OCI-LY7 (cell line): ENCODE measurements around the gene CYP11A1. TPM values are rescaled to one million over a fixed set of nuclear protein-coding genes. Genes with fewer than 3 reads are reported as not detected.

Experiments
- BruUV-seq: library from RNA; stranded (reverse); fragments of 400-500 nt; replicated peaks from 2 replicates; lab custom pipeline; 2021; lab: Mats Ljungman, UMichigan
- CTCF ChIA-PET: fragments of 300-600 bp; sonication (Branson Sonifier 250); formaldehyde crosslinking; loops from one replicate; lab custom pipeline; 2022; ENCODE audit warnings: antibody characterized with exemption; ENCODE audit not compliant: unreplicated experiment; lab: Charles Lee
- POLR2A ChIA-PET: fragments of 300-600 bp; sonication (Branson Sonifier 250); formaldehyde crosslinking; loops from one replicate; lab custom pipeline; 2022; ENCODE audit warnings: antibody characterized with exemption; lab: Charles Lee
- DNase-seq: peaks from one replicate; pipeline ENCODE4 v3.0.0-alpha.2; 2015; ENCODE audit warnings: low spot score
- H2AFZ ChIP-seq: fragments of 200-600 bp; sonication (generic), shearing (Covaris generic); 2 replicates; pipeline ENCODE4 v1.6.1; 2014; ENCODE audit warnings: mild to moderate bottlenecking, antibody characterized with exemption, low read length, moderate library complexity
- H3K27ac ChIP-seq: fragments of 200-600 bp; sonication (generic); 2 replicates; pipeline ENCODE4 v1.5.1; 2014; ENCODE audit warnings: mixed run types, low read depth, mild to moderate bottlenecking, moderate library complexity, low read length, inconsistent platforms; ENCODE audit not compliant: poor library complexity, severe bottlenecking
- H3K36me3 ChIP-seq: fragments of 200-600 bp; sonication (generic); 2 replicates; pipeline ENCODE4 v1.6.1; 2014; ENCODE audit warnings: mild to moderate bottlenecking, antibody characterized with exemption, low read length, moderate library complexity, mixed read lengths; ENCODE audit not compliant: insufficient read depth
- H3K4me1 ChIP-seq: fragments of 200-600 bp; sonication (generic); 2 replicates; pipeline ENCODE4 v1.5.1; 2014; ENCODE audit warnings: mild to moderate bottlenecking, low read length; ENCODE audit not compliant: insufficient read depth, poor library complexity, severe bottlenecking
- H3K4me2 ChIP-seq: fragments of 200-600 bp; sonication (generic); 2 replicates; pipeline ENCODE4 v1.6.1; 2014; ENCODE audit warnings: mild to moderate bottlenecking, low read length
- H3K4me3 ChIP-seq: fragments of 200-600 bp; sonication (generic); 2 replicates; pipeline ENCODE4 v1.5.1; 2014; ENCODE audit warnings: mild to moderate bottlenecking, low read depth, low read length; ENCODE audit not compliant: poor library complexity, severe bottlenecking
- H3K79me2 ChIP-seq: fragments of 200-600 bp; sonication (generic); 2 replicates; pipeline ENCODE4 v1.6.1; 2016; ENCODE audit warnings: low read depth, mild to moderate bottlenecking, low read length, moderate library complexity, mixed read lengths; ENCODE audit not compliant: insufficient read depth
- H3K9me2 ChIP-seq: fragments of 200-600 bp; sonication (generic); 2 replicates; pipeline ENCODE4 v1.6.1; 2016; ENCODE audit warnings: mild to moderate bottlenecking, low read length, mixed read lengths; ENCODE audit not compliant: insufficient read depth
- H3K9me3 ChIP-seq: fragments of 200-600 bp; sonication (generic); 2 replicates; pipeline ENCODE4 v1.6.1; 2014; ENCODE audit warnings: mild to moderate bottlenecking, mixed run types, low read length, mixed read lengths
- H4K20me1 ChIP-seq: fragments of 200-600 bp; sonication (generic); 2 replicates; pipeline ENCODE4 v1.6.1; 2014; ENCODE audit warnings: mild to moderate bottlenecking, antibody characterized with exemption, low read length, moderate library complexity, mixed read lengths; ENCODE audit not compliant: insufficient read depth
- CTCF ChIP-seq: fragments of 200-600 bp; sonication (generic); conservative IDR thresholded peaks from 2 replicates; pipeline ENCODE4 v1.5.1; 2014; ENCODE audit warnings: mild to moderate bottlenecking, antibody characterized with exemption, low read length, moderate library complexity, mixed read lengths
- EZH2phosphoT487 ChIP-seq: fragments of 200-600 bp; sonication (generic); IDR thresholded peaks from 2 replicates; pipeline ENCODE4 v1.6.1; 2018; ENCODE audit warnings: low read depth, borderline replicate concordance, mild to moderate bottlenecking, mixed run types, antibody characterized with exemption, low read length, moderate library complexity, mixed read lengths
- intact Hi-C: fragments of 100-400 bp; cut with micrococcal nuclease; formaldehyde crosslinking; loops from one replicate; pipeline ENCODE4 v1.10.0; 2022; ENCODE audit not compliant: unreplicated experiment
- total RNA-seq, 2 experiments: library from RNA; depleted of rRNA in 1 of 2; stranded (reverse); fragments of >200 nt in 1 of 2; shearing (Covaris generic) in 1 of 2; gene quantifications; 2 replicates each; pipeline ENCODE4 v1.2.3, GENCODE V29; 2014 to 2022

Gene CYP11A1
- total RNA-seq, 2 experiments from 2014 or later = not detected

GRCh38 chr15:74333662-74334061 is 33.8 kb downstream of the CYP11A1 start:
- Histone ChIP-seq H3K4me2 (no peak overlapping the region), H3K4me3 (no peak overlapping the region), H3K36me3 (no peaks in the 10 kb centered on the region), H3K27ac (no peak overlapping the region), H3K9me3 (no peaks in the 10 kb centered on the region), H3K79me2 (no peaks in the 10 kb centered on the region), H3K9me2 (no peaks in the 10 kb centered on the region), H3K4me1 (no peaks in the 10 kb centered on the region), H4K20me1 (no peaks in the 10 kb centered on the region), H2AFZ (no peak overlapping the region)
- no peak for DNase-seq
- ChIA-PET CTCF (no interaction called here), POLR2A (interaction anchor here (0.6 kb wide), 1 partner anchor 213 kb away, joined by 5 read pairs; no protein-coding TSS in a partner anchor)
- intact Hi-C loops = no loop called here
- BruUV-seq = no TSS peak
- TF ChIP-seq EZH2phosphoT487 (no peak), CTCF (no peak)

GRCh38 chr15:74333093-74333492 is 34.4 kb downstream of the CYP11A1 start:
- ChIA-PET CTCF (no interaction called here), POLR2A (interaction anchor here (0.6 kb wide), 1 partner anchor 213 kb away, joined by 5 read pairs; no protein-coding TSS in a partner anchor)

More at GRCh38 chr15:74333093-74333492, 34.4 kb downstream of the CYP11A1 start:
- Histone ChIP-seq H3K36me3 (no peaks in the 10 kb centered on the region), H3K27ac (no peak overlapping the region), H3K4me3 (no peak overlapping the region), H4K20me1 (no peaks in the 10 kb centered on the region), H3K4me2 (no peak overlapping the region), H3K9me2 (no peaks in the 10 kb centered on the region), H3K79me2 (no peaks in the 10 kb centered on the region), H2AFZ (no peak overlapping the region), H3K9me3 (no peaks in the 10 kb centered on the region), H3K4me1 (no peaks in the 10 kb centered on the region)
- TF ChIP-seq EZH2phosphoT487 (no peak), CTCF (no peak)
- no peak for DNase-seq
- no TSS peak for BruUV-seq
- intact Hi-C loops = no loop called here
